SK-MEL-5 (cell line): ENCODE data around the gene KLHL4. TPM values are rescaled to one million over a fixed set of nuclear protein-coding genes. Genes with fewer than 3 reads are reported as not detected.
"Not testable (repeated sequence)": the region's sequence is repeated elsewhere in the genome, so short reads cannot be mapped to it uniquely, and the experiment has no call there.

Experiments used
- DNase-seq: peaks from one replicate; pipeline ENCODE4 v3.0.0-alpha.2; 2016; ENCODE audit warnings: low read depth, low spot score
- in situ Hi-C: cut with HindIII; loops from 2 replicates; pipeline ENCODE4 v1.10.0; 2016; ENCODE audit warnings: low sequenced_read_pairs, high pct_unique_total_duplicates, low pct_unique_long_range_greater_than_20kb
- polyA plus RNA-seq, 2 experiments: library from polyadenylated mRNA; depleted of rRNA; stranded (reverse); fragments of >200 nt; gene quantifications; 2 replicates each; pipeline ENCODE4 v1.2.3, GENCODE V29; 2015
- total RNA-seq: library from RNA; depleted of rRNA; stranded (reverse); fragments of >200 nt; shearing (Covaris generic); gene quantifications from 2 replicates; pipeline ENCODE4 v1.2.3, GENCODE V29; 2014; rRNA removed

The KLHL4 gene
- total RNA-seq = 0.19 TPM in 1 of 2 replicates, not detected in the other
- polyA plus RNA-seq (2015; cell fraction: cytosol; rRNA removed) = 0.07 and 0.09 TPM in 2 replicates
- polyA plus RNA-seq (2015; cell fraction: nucleus; rRNA removed) = not detected in 2 replicates

GRCh38 chrX:87517571-87518141 lies at the start of gene KLHL4:
TSS of gene KLHL4 (plus strand) at chrX:87517802. CDS start at chrX:87517894, 92 bp downstream.
- peak; percentile 7 for DNase-seq
- in situ Hi-C loops = no loop called here

GRCh38 chrX:87468941-87469340 lies 48.7 kb upstream of the KLHL4 start:
- in situ Hi-C loops = no loop called here
- no peak for DNase-seq

GRCh38 chrX:87475793-87476192 lies 41.8 kb upstream of the KLHL4 start:
- DNase-seq = no peak

GRCh38 chrX:87478703-87479102 lies 38.9 kb upstream of the KLHL4 start:
- in situ Hi-C loops, DNase-seq: not testable (repeated sequence)

More at GRCh38 chrX:87475793-87476192, 41.8 kb upstream of the KLHL4 start:
- in situ Hi-C loops = no loop called here

GRCh38 chrX:87489071-87489470 lies 28.5 kb upstream of the KLHL4 start:
- no peak for DNase-seq
- in situ Hi-C loops = no loop called here

- in situ Hi-C loops = no loop called here
- DNase-seq = no peak
Observed at GRCh38 chrX:87515836-87516235, 1.8 kb upstream of the KLHL4 start.

- DNase-seq = no peak
- in situ Hi-C loops = no loop called here
Observed at GRCh38 chrX:87516717-87517121, 883 bp upstream of the KLHL4 start.

- no peak for DNase-seq
- in situ Hi-C loops = no loop called here
Observed at GRCh38 chrX:87518504-87518903, 902 bp downstream of the KLHL4 start.

- no peak for DNase-seq
- in situ Hi-C loops = no loop called here
Observed at GRCh38 chrX:87525771-87526229, 8.2 kb downstream of the KLHL4 start.

GRCh38 chrX:87526281-87526680 lies 8.7 kb downstream of the KLHL4 start:
- in situ Hi-C loops = no loop called here

GRCh38 chrX:87528487-87528886 lies 10.9 kb downstream of the KLHL4 start:
- DNase-seq = no peak
- in situ Hi-C loops = no loop called here

More at GRCh38 chrX:87526281-87526680, 8.7 kb downstream of the KLHL4 start:
- DNase-seq = no peak

GRCh38 chrX:87571964-87572363 lies 54.4 kb downstream of the KLHL4 start:
- in situ Hi-C loops = no loop called here
- no peak for DNase-seq

GRCh38 chrX:87572901-87573300 lies 55.3 kb downstream of the KLHL4 start:
- in situ Hi-C loops = no loop called here

GRCh38 chrX:87578978-87579377 lies 61.4 kb downstream of the KLHL4 start:
- in situ Hi-C loops = no loop called here
- peak; percentile 23 for DNase-seq

More at GRCh38 chrX:87572901-87573300, 55.3 kb downstream of the KLHL4 start:
- DNase-seq = no peak

GRCh38 chrX:87580862-87581261 lies 63.3 kb downstream of the KLHL4 start:
- in situ Hi-C loops = no loop called here
- no peak for DNase-seq

GRCh38 chrX:87582453-87582852 lies 64.9 kb downstream of the KLHL4 start:
- no peak for DNase-seq
- in situ Hi-C loops = no loop called here

- in situ Hi-C loops = no loop called here
- peak; percentile 64 for DNase-seq
Observed at GRCh38 chrX:87583679-87584078, 66.1 kb downstream of the KLHL4 start.

- no peak for DNase-seq
- in situ Hi-C loops = no loop called here
Observed at GRCh38 chrX:87616371-87616770, 98.8 kb downstream of the KLHL4 start.

- DNase-seq = peak; percentile 9
- in situ Hi-C loops = no loop called here
Observed at GRCh38 chrX:87621697-87622096, 104.1 kb downstream of the KLHL4 start.
